ENCODE results near the gene ZNF497. TPM values are rescaled to one million over a fixed set of nuclear protein-coding genes. Genes with fewer than 3 reads are reported as not detected.

ZNF497 gene
- total and polyA plus RNA-seq, 9 of the 15 experiments (the other 6 are each of a cell fraction or from before 2014, with no cell fraction given): 0.06 to 0.98 (median 0.44) TPM; not detected in 1

DNA sequence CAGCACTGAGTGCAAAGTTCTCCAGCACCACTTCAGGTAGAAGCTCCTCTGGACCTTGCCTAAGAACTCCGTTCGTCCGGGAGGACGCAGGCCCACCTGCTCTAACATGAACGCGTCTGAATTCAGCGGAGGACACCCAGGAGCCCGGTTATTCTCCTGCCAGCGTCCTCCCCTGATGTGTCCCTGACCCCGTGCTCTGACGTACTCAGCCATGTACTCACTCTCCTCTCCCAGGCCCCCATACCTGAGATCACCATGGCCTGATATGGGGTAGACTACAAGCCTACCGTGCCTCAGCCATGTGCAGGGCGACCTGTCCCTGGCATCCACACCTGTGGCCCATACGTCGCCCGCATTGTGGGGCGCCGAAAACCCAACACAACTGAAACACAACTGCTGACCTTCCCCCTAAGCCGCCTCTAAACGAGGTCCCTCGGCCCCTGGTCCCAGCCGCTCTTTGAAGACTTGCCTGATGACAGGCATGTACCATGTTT lies 45.2 kb upstream of the ZNF497 start (continued):
- TF ChIP-seq, protein P1, sequence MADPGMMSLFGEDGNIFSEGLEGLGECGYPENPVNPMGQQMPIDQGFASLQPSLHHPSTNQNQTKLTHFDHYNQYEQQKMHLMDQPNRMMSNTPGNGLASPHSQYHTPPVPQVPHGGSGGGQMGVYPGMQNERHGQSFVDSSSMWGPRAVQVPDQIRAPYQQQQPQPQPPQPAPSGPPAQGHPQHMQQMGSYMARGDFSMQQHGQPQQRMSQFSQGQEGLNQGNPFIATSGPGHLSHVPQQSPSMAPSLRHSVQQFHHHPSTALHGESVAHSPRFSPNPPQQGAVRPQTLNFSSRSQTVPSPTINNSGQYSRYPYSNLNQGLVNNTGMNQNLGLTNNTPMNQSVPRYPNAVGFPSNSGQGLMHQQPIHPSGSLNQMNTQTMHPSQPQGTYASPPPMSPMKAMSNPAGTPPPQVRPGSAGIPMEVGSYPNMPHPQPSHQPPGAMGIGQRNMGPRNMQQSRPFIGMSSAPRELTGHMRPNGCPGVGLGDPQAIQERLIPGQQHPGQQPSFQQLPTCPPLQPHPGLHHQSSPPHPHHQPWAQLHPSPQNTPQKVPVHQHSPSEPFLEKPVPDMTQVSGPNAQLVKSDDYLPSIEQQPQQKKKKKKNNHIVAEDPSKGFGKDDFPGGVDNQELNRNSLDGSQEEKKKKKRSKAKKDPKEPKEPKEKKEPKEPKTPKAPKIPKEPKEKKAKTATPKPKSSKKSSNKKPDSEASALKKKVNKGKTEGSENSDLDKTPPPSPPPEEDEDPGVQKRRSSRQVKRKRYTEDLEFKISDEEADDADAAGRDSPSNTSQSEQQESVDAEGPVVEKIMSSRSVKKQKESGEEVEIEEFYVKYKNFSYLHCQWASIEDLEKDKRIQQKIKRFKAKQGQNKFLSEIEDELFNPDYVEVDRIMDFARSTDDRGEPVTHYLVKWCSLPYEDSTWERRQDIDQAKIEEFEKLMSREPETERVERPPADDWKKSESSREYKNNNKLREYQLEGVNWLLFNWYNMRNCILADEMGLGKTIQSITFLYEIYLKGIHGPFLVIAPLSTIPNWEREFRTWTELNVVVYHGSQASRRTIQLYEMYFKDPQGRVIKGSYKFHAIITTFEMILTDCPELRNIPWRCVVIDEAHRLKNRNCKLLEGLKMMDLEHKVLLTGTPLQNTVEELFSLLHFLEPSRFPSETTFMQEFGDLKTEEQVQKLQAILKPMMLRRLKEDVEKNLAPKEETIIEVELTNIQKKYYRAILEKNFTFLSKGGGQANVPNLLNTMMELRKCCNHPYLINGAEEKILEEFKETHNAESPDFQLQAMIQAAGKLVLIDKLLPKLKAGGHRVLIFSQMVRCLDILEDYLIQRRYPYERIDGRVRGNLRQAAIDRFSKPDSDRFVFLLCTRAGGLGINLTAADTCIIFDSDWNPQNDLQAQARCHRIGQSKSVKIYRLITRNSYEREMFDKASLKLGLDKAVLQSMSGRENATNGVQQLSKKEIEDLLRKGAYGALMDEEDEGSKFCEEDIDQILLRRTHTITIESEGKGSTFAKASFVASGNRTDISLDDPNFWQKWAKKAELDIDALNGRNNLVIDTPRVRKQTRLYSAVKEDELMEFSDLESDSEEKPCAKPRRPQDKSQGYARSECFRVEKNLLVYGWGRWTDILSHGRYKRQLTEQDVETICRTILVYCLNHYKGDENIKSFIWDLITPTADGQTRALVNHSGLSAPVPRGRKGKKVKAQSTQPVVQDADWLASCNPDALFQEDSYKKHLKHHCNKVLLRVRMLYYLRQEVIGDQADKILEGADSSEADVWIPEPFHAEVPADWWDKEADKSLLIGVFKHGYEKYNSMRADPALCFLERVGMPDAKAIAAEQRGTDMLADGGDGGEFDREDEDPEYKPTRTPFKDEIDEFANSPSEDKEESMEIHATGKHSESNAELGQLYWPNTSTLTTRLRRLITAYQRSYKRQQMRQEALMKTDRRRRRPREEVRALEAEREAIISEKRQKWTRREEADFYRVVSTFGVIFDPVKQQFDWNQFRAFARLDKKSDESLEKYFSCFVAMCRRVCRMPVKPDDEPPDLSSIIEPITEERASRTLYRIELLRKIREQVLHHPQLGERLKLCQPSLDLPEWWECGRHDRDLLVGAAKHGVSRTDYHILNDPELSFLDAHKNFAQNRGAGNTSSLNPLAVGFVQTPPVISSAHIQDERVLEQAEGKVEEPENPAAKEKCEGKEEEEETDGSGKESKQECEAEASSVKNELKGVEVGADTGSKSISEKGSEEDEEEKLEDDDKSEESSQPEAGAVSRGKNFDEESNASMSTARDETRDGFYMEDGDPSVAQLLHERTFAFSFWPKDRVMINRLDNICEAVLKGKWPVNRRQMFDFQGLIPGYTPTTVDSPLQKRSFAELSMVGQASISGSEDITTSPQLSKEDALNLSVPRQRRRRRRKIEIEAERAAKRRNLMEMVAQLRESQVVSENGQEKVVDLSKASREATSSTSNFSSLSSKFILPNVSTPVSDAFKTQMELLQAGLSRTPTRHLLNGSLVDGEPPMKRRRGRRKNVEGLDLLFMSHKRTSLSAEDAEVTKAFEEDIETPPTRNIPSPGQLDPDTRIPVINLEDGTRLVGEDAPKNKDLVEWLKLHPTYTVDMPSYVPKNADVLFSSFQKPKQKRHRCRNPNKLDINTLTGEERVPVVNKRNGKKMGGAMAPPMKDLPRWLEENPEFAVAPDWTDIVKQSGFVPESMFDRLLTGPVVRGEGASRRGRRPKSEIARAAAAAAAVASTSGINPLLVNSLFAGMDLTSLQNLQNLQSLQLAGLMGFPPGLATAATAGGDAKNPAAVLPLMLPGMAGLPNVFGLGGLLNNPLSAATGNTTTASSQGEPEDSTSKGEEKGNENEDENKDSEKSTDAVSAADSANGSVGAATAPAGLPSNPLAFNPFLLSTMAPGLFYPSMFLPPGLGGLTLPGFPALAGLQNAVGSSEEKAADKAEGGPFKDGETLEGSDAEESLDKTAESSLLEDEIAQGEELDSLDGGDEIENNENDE (IDR thresholded peaks at IDR 0.05; ENCODE audit: low read depth, low read length): no peak
- TF ChIP-seq FOS (IDR thresholded peaks at IDR 0.05; ENCODE audit: extremely low read depth, insufficient read length) (no peak), ZNF780A (CRISPR knock-in tag; IDR thresholded peaks at IDR 0.05) (no peak), MYNN (IDR thresholded peaks at IDR 0.05) (no peak), MYNN (CRISPR knock-in tag; IDR thresholded peaks at IDR 0.05) (no peak), PML (IDR thresholded peaks at IDR 0.05; ENCODE audit: low read length) (no peak), MAFG (tag; conservative IDR thresholded peaks at IDR 0.05) (no peak), EP300 (IDR thresholded peaks at IDR 0.05; ENCODE audit: low read length) (no peak)
- TF ChIP-seq, protein P2, sequence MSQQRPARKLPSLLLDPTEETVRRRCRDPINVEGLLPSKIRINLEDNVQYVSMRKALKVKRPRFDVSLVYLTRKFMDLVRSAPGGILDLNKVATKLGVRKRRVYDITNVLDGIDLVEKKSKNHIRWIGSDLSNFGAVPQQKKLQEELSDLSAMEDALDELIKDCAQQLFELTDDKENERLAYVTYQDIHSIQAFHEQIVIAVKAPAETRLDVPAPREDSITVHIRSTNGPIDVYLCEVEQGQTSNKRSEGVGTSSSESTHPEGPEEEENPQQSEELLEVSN (IDR thresholded peaks at IDR 0.05; ENCODE audit: borderline replicate concordance in 1 of 2, extremely low read depth in 1 of 2, insufficient read depth in 1 of 2, insufficient read length in 1 of 2, low read depth in 1 of 2, low read length in 1 of 2, poor library complexity in 1 of 2, severe bottlenecking in 1 of 2): peak; percentile 3 to 17
- TF ChIP-seq, protein P3, sequence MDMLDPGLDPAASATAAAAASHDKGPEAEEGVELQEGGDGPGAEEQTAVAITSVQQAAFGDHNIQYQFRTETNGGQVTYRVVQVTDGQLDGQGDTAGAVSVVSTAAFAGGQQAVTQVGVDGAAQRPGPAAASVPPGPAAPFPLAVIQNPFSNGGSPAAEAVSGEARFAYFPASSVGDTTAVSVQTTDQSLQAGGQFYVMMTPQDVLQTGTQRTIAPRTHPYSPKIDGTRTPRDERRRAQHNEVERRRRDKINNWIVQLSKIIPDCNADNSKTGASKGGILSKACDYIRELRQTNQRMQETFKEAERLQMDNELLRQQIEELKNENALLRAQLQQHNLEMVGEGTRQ (CRISPR knock-in tag; IDR thresholded peaks at IDR 0.05): no peak
- TF ChIP-seq, protein P4, sequence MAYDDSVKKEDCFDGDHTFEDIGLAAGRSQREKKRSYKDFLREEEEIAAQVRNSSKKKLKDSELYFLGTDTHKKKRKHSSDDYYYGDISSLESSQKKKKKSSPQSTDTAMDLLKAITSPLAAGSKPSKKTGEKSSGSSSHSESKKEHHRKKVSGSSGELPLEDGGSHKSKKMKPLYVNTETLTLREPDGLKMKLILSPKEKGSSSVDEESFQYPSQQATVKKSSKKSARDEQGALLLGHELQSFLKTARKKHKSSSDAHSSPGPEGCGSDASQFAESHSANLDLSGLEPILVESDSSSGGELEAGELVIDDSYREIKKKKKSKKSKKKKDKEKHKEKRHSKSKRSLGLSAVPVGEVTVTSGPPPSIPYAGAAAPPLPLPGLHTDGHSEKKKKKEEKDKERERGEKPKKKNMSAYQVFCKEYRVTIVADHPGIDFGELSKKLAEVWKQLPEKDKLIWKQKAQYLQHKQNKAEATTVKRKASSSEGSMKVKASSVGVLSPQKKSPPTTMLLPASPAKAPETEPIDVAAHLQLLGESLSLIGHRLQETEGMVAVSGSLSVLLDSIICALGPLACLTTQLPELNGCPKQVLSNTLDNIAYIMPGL (CRISPR knock-in tag; IDR thresholded peaks at IDR 0.05): no peak

Data from K562 (cell line).